ENCODE measurements around the gene SLC39A11.

SLC39A11 gene

GRCh38 chr17:73018599-73018998 lies 73.9 kb downstream of the SLC39A11 start:
- no peak overlapping the region for H3K27ac ChIP-seq
- H2AFZ ChIP-seq (ENCODE audit: low read depth), result no peak overlapping the region
- TF ChIP-seq CTCF (conservative IDR thresholded peaks at IDR 0.05; ENCODE audit: low read depth, low read length), result no peak
- H3K4me2 ChIP-seq, result no peak overlapping the region
- H4K20me1 ChIP-seq (ENCODE audit: insufficient read depth), result no peaks in the 10 kb centered on the region
- H3K9ac ChIP-seq, result no peak overlapping the region
- no peak overlapping the region for H3K4me3 ChIP-seq (IDR thresholded peaks at IDR 0.05; ENCODE audit: insufficient read depth, low read depth, low read length)
- H3K79me2 ChIP-seq (ENCODE audit: insufficient read depth, low read depth), result no peaks in the 10 kb centered on the region
- H3K36me3 ChIP-seq (ENCODE audit: insufficient read depth), result no peaks in the 10 kb centered on the region
- no peaks in the 10 kb centered on the region for H3K27me3 ChIP-seq (ENCODE audit: insufficient read depth, low read depth)
- H3K4me1 ChIP-seq (ENCODE audit: low read depth, poor library complexity, severe bottlenecking), result no peaks in the 10 kb centered on the region

- Histone ChIP-seq H3K4me1 (ENCODE audit: low read depth, poor library complexity, severe bottlenecking) (no peaks in the 10 kb centered on the region), H3K27ac (no peak overlapping the region), H3K4me2 (no peak overlapping the region), H3K4me3 (IDR thresholded peaks at IDR 0.05; ENCODE audit: insufficient read depth, low read depth, low read length) (no peak overlapping the region), H3K79me2 (ENCODE audit: insufficient read depth, low read depth) (no peaks in the 10 kb centered on the region), H3K36me3 (ENCODE audit: insufficient read depth) (no peaks in the 10 kb centered on the region), H3K9ac (no peak overlapping the region), H4K20me1 (ENCODE audit: insufficient read depth) (no peaks in the 10 kb centered on the region), H3K27me3 (ENCODE audit: insufficient read depth, low read depth) (no peaks in the 10 kb centered on the region), H2AFZ (ENCODE audit: low read depth) (no peak overlapping the region)
- no peak for TF ChIP-seq CTCF (conservative IDR thresholded peaks at IDR 0.05; ENCODE audit: low read depth, low read length)
Observed at GRCh38 chr17:73017658-73018057, 74.8 kb downstream of the SLC39A11 start.

GRCh38 chr17:73015722-73016276 lies 76.7 kb downstream of the SLC39A11 start:
- Histone ChIP-seq H3K9ac (no peak overlapping the region), H4K20me1 (ENCODE audit: insufficient read depth) (no peaks in the 10 kb centered on the region), H3K27me3 (ENCODE audit: insufficient read depth, low read depth) (no peaks in the 10 kb centered on the region), H3K4me3 (IDR thresholded peaks at IDR 0.05; ENCODE audit: insufficient read depth, low read depth, low read length) (no peak overlapping the region), H2AFZ (ENCODE audit: low read depth) (no peak overlapping the region), H3K4me2 (no peak overlapping the region), H3K27ac (no peak overlapping the region), H3K36me3 (ENCODE audit: insufficient read depth) (no peaks in the 10 kb centered on the region), H3K4me1 (ENCODE audit: low read depth, poor library complexity, severe bottlenecking) (no peaks in the 10 kb centered on the region), H3K79me2 (ENCODE audit: insufficient read depth, low read depth) (no peaks in the 10 kb centered on the region)
- TF ChIP-seq CTCF (conservative IDR thresholded peaks at IDR 0.05; ENCODE audit: low read depth, low read length), result no peak

- H3K4me1 ChIP-seq (ENCODE audit: low read depth, poor library complexity, severe bottlenecking), result no peaks in the 10 kb centered on the region
- H3K9ac ChIP-seq, result no peak overlapping the region
- H3K27me3 ChIP-seq (ENCODE audit: insufficient read depth, low read depth), result no peaks in the 10 kb centered on the region
- H2AFZ ChIP-seq (ENCODE audit: low read depth), result no peak overlapping the region
- H3K4me2 ChIP-seq, result no peak overlapping the region
- no peak overlapping the region for H3K27ac ChIP-seq
- TF ChIP-seq CTCF (conservative IDR thresholded peaks at IDR 0.05; ENCODE audit: low read depth, low read length), result no peak
- H4K20me1 ChIP-seq (ENCODE audit: insufficient read depth), result no peaks in the 10 kb centered on the region
- no peaks in the 10 kb centered on the region for H3K36me3 ChIP-seq (ENCODE audit: insufficient read depth)
- H3K4me3 ChIP-seq (IDR thresholded peaks at IDR 0.05; ENCODE audit: insufficient read depth, low read depth, low read length), result no peak overlapping the region
- H3K79me2 ChIP-seq (ENCODE audit: insufficient read depth, low read depth), result no peaks in the 10 kb centered on the region
Observed at GRCh38 chr17:73013816-73014663, 78.4 kb downstream of the SLC39A11 start.
